BJ (cell line): ENCODE data around the gene HOXC13. TPM values are rescaled to one million over a fixed set of nuclear protein-coding genes. Genes with fewer than 3 reads are reported as not detected.

ENCODE experiments used
- CTCF ChIA-PET: fragments of 350-600 bp; formaldehyde crosslinking; extraction: SDS; loops from one replicate; lab custom pipeline; 2021; ENCODE audit warnings: antibody characterized with exemption, inconsistent platforms; lab: Yijun Ruan, JAX
- POLR2A ChIA-PET: fragments of 300-600 bp; sonication (Branson Sonifier 250); formaldehyde crosslinking; extraction: SDS; loops from one replicate; lab custom pipeline; 2021; ENCODE audit warnings: antibody characterized with exemption; lab: Charles Lee
- DNase-seq: peaks from one replicate; pipeline ENCODE4 v3.0.0-alpha.2; 2011; ENCODE audit warnings: low read depth
- H3K27me3 ChIP-seq: 2 replicates; pipeline ENCODE4 v1.6.0; 2011; ENCODE audit warnings: low read length; ENCODE audit not compliant: control insufficient read depth, insufficient read depth
- H3K36me3 ChIP-seq: 2 replicates; pipeline ENCODE4 v1.5.1; 2011; ENCODE audit warnings: low read length; ENCODE audit not compliant: control insufficient read depth, insufficient read depth
- H3K4me3 ChIP-seq: 2 replicates; pipeline ENCODE4 v1.5.1; 2011; ENCODE audit warnings: low read depth, mild to moderate bottlenecking, control low read depth, low read length
- CTCF ChIP-seq: IDR thresholded peaks from 2 replicates; pipeline ENCODE4 v1.5.1; 2011; ENCODE audit warnings: low read depth, mild to moderate bottlenecking, control low read depth, inconsistent platforms, low read length, moderate library complexity; ENCODE audit not compliant: insufficient read depth
- polyA plus RNA-seq: library from polyadenylated mRNA; depleted of rRNA; stranded (reverse); fragments of >200 nt; gene quantifications from 2 replicates; pipeline ENCODE4 v1.2.3, GENCODE V29; 2011

HOXC13 gene
- polyA plus RNA-seq, 1 experiment, result 1.0 TPM

GRCh38 chr12:53955776-53956250, 17.2 kb downstream of the HOXC13 start:
- H3K27me3 ChIP-seq, result peaks cover 50% of the 10 kb centered on the region
- no peak for TF ChIP-seq CTCF
- POLR2A ChIA-PET, result no interaction called here
- H3K4me3 ChIP-seq, result no peak overlapping the region
- no peak for DNase-seq
- no peaks in the 10 kb centered on the region for H3K36me3 ChIP-seq
- CTCF ChIA-PET, result interaction anchor here (1.0 kb wide), 2 partner anchors 10 to 29 kb away, joined by 3 read pairs; partner anchors contain the start of gene HOXC10

- no peak overlapping the region for H3K4me3 ChIP-seq
- H3K36me3 ChIP-seq, result no peaks in the 10 kb centered on the region
- DNase-seq, result no peak
- TF ChIP-seq CTCF, result no peak
- ChIA-PET POLR2A (no interaction called here), CTCF (interaction anchor here (1.0 kb wide), 2 partner anchors 10 to 29 kb away, joined by 3 read pairs; partner anchors contain the start of gene HOXC10)
- H3K27me3 ChIP-seq, result peaks cover 44% of the 10 kb centered on the region
Measured at GRCh38 chr12:53956251-53956887, 17.7 kb downstream of the HOXC13 start.

DNA sequence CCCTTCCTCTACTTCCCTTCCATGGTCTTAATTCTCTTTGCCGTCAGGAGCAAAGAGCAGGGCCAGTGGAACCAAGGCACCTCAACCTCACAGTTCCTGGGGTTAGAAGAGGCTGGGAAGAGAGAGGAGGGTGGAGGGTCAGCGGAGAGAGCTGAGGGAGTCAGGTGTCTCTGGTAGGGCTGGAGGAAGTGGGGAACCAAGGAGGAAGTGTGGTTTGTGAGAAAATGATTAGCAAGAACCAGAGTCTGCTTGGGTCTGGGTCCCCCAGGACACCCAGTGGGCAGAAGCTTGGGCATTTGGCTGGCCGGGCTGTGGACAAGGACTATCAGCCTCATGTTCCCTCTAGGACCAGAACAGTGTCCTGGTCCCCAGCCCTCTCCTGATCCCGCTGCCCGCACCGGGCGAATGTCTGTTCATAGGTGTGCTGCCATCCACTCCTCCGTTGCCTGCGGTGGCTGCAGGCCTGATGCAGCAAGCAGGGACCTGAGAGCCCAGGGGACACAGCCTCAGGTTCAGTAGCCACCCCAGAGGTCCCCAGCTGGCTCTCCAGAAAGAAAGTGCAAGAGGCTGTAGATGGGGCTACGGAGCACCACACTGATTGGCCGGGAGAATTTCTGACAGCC, 18.4 kb downstream of the HOXC13 start:
- CTCF ChIA-PET, result interaction anchor here (0.5 to 1.0 kb wide), 2 partner anchors 11 to 75 kb away, joined by 3 read pairs; no protein-coding TSS in a partner anchor
- no peak overlapping the region for H3K4me3 ChIP-seq
- no peak for DNase-seq
- peaks cover 38% of the 10 kb centered on the region for H3K27me3 ChIP-seq
- POLR2A ChIA-PET, result no interaction called here
- TF ChIP-seq CTCF, result no peak
- H3K36me3 ChIP-seq, result no peaks in the 10 kb centered on the region

DNA sequence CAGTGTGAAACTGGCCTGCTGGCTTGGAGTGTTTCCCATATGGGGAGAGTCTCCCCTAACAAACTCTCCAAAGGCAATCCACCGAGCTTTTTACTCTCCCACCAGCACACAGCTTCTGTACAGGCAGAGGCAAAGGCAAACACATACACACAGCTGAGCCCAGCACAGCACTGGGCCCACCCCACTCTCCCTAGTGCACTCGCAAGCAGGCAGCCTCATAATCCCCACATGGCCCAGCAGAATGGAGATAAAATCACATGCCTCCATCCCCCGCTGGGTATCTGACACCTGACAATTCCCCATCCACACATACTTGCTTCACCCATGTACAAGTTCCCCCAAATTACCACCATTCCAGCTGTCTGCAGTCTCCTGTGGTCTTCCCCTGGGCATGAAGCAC, 19.5 kb downstream of the HOXC13 start:
- H3K27me3 ChIP-seq, result peaks cover 27% of the 10 kb centered on the region
- ChIA-PET POLR2A (no interaction called here), CTCF (interaction anchor here (1.1 to 1.2 kb wide), 2 partner anchors 27 to 250 kb away, joined by 3 to 5 read pairs; partner anchors contain the start of gene HOXC10)
- H3K36me3 ChIP-seq, result no peaks in the 10 kb centered on the region
- H3K4me3 ChIP-seq, result no peak overlapping the region
- TF ChIP-seq CTCF, result no peak
- no peak for DNase-seq

- CTCF ChIA-PET, result interaction anchor here (0.5 to 1.2 kb wide), 5 partner anchors 26 to 249 kb away, joined by 3 to 5 read pairs (median 3); partner anchors contain the start of gene HOXC10
- POLR2A ChIA-PET, result no interaction called here
- TF ChIP-seq CTCF, result no peak
- peaks cover 20% of the 10 kb centered on the region for H3K27me3 ChIP-seq
- no peak overlapping the region for H3K4me3 ChIP-seq
- no peaks in the 10 kb centered on the region for H3K36me3 ChIP-seq
- no peak for DNase-seq
Measured at GRCh38 chr12:53959314-53959713, 20.7 kb downstream of the HOXC13 start.
